HG03439 (cell line): ENCODE measurements around the gene BICC1.
A peak's percentile ranks its signal among the peaks of the same experiment; 100 is the strongest.

Source experiments
- ATAC-seq: cut with Tn5 transposase; IDR thresholded peaks from one replicate; pipeline ENCODE4 v1.9.1; 2021; ENCODE audit warnings: mild to moderate bottlenecking, moderate library complexity; ENCODE audit not compliant: unreplicated experiment

Gene BICC1

GRCh38 chr10:58515291-58515941 lies 2.7 kb downstream of the BICC1 start:
- no peak for ATAC-seq

GRCh38 chr10:58516119-58516518 lies 3.4 kb downstream of the BICC1 start:
- no peak for ATAC-seq

GRCh38 chr10:58516671-58517070 lies 4.0 kb downstream of the BICC1 start:
- no peak for ATAC-seq

GRCh38 chr10:58517081-58517480 lies 4.4 kb downstream of the BICC1 start:
- ATAC-seq = no peak

- no peak for ATAC-seq
Observed at GRCh38 chr10:58517491-58518355, 5.1 kb downstream of the BICC1 start.

GRCh38 chr10:58518775-58519174 lies 6.1 kb downstream of the BICC1 start:
- no peak for ATAC-seq

- no peak for ATAC-seq
Observed at GRCh38 chr10:58529077-58529728, 16.5 kb downstream of the BICC1 start.

GRCh38 chr10:58531084-58531695 lies 18.5 kb downstream of the BICC1 start:
- ATAC-seq = peak; percentile 97

GRCh38 chr10:58535311-58535710 lies 22.6 kb downstream of the BICC1 start:
- no peak for ATAC-seq

GRCh38 chr10:58543141-58543540 lies 30.5 kb downstream of the BICC1 start:
- ATAC-seq = no peak

GRCh38 chr10:58544135-58544534 lies 31.5 kb downstream of the BICC1 start:
- ATAC-seq = no peak

GRCh38 chr10:58545427-58545826 lies 32.8 kb downstream of the BICC1 start:
- ATAC-seq = no peak

GRCh38 chr10:58546137-58546536 lies 33.5 kb downstream of the BICC1 start:
- ATAC-seq = no peak

GRCh38 chr10:58546722-58547445 lies 34.2 kb downstream of the BICC1 start:
- ATAC-seq = no peak

GRCh38 chr10:58547963-58548362 lies 35.3 kb downstream of the BICC1 start:
- ATAC-seq = no peak

- ATAC-seq = no peak
Observed at GRCh38 chr10:58554316-58554715, 41.6 kb downstream of the BICC1 start.

GRCh38 chr10:58555170-58555929 lies 42.7 kb downstream of the BICC1 start:
- ATAC-seq = no peak

GRCh38 chr10:58555930-58556311 lies 43.2 kb downstream of the BICC1 start:
- no peak for ATAC-seq

GRCh38 chr10:58556516-58557165 lies 44.0 kb downstream of the BICC1 start:
- ATAC-seq = no peak

- ATAC-seq = no peak
Observed at GRCh38 chr10:58557714-58558113, 45.0 kb downstream of the BICC1 start.
